AG08395 (cell line): ENCODE measurements around the gene AK2.
A peak's percentile ranks its signal among the peaks of the same experiment; 100 is the strongest.
"Not testable (repeated sequence)": the region's sequence is repeated elsewhere in the genome, so short reads cannot be mapped to it uniquely, and the experiment has no call there.

ENCODE experiments used
- DNase-seq: peaks from one replicate; pipeline ENCODE4 v3.0.0; 2012; ENCODE audit warnings: mixed read lengths, low spot score

Gene AK2

DNA sequence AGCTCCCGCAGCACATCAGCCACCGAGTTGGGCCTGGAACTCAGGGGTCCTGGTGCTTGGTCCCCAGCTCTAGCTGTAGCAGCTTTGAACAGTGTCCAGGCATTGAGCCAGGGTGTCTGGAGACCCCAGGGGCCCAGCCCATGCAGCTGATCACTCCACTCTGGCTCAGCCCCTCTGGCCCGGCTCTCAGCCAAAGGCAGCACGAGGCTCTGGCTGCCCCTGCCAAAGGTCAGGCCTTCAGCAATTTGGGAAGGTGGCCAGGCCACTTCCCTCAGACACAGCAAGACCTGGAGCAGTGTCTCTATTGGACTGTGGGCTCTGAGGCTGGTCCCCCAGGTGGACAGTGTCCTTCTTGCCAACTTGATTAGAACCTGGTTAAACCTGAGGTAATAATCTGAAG lies 37.7 kb downstream of the AK2 start:
- no peak for DNase-seq

DNA sequence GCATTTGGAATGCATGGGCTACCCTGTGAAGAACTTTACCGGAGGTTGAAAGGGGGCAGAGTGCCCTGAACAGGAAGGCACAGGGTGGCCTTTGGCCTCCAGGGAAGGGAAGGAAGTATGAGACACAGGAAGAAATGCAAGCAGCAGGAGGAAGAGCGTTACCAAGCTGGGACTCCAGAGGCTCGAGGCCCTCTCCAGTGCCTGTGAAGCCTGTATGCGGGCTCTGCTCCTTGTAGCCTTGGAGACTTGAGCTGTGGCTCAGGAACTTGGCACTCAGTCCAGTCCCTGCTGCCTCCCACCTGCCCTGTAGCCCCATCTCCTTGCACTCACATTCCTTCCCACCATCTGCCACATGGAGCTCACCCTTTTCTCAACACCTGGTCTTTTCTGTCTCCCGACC lies 38.6 kb downstream of the AK2 start:
- no peak for DNase-seq

DNA sequence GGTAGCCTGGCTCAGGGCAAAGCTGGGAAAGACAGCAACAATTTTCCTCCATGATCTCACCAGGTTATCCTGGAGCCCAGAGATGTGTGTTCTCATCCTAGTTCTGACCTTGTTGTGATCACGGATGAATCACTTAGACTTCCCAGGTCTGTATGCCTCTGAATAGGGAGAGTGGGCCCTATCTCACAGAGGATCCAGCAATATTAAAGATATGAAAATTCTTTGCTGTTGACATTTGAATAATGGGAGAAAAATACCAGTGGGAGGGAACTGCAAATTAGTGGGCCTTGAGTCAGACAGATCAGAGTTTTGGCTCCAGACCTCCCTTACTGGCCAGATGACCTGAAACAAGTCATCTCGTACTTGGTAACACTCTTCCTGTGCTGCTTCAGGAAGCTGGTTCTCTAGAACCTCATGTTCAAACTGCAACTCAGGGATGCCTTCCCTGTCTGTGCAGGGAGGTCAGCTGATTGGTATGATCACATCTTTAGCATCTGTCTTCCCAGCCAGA lies 39.2 kb downstream of the AK2 start:
- peak; percentile 64 for DNase-seq

DNA sequence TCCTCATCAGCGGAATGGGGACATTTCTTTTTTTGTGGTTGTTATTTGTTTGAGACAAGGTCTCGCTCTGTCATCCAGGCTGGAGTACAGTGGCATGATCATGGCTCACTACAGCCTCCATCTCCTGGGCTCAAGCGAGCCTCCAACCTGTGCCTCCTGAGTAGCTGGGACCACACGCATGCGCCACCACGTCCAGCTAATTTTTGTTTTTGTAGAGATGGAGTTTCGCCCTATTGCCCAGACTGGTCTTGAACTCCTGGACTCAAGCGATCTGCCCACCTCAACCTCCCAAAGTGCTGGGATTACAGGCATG lies 43.4 kb downstream of the AK2 start:
- not testable (repeated sequence) for DNase-seq

DNA sequence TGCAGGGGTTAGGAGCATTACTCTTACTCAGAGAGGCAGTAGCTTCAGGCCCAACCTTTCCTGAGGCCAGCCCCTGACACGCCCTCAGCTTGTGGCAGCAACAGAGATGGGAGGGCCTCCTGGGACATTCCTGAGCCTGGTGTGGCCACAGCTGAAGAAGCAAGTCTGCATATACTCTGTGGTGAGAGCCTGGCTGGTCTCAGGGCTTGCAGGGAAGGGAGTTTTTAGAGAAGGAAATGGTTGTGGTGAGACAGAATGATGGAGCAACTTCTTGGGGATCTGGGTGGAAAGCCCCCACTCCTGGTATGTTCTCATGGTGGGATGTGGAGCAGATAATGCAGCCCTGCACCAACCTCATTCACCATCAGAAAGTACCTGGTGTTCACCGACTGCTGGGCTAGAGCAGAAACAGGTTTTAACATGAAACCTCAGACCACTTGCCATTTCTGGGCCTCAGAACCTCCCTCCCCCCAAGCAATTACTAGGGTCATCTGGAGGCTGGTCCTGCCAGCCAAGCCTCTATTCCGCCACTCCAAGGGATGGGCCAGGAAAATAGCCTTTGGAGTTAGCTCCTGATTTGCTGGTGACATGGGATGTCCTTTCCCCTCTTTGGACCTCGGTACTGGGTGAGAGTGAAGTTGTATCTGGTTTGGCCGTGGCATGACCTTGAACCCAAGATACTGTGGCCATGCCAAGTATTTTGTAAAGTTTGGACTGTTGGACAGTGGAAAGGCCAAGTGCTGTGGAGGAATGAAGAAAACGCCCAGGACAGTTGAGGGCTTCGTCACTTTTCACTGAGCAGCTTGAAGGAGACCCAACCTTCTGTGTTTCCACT lies 44.0 kb downstream of the AK2 start:
- DNase-seq, result peak; percentile 95

DNA sequence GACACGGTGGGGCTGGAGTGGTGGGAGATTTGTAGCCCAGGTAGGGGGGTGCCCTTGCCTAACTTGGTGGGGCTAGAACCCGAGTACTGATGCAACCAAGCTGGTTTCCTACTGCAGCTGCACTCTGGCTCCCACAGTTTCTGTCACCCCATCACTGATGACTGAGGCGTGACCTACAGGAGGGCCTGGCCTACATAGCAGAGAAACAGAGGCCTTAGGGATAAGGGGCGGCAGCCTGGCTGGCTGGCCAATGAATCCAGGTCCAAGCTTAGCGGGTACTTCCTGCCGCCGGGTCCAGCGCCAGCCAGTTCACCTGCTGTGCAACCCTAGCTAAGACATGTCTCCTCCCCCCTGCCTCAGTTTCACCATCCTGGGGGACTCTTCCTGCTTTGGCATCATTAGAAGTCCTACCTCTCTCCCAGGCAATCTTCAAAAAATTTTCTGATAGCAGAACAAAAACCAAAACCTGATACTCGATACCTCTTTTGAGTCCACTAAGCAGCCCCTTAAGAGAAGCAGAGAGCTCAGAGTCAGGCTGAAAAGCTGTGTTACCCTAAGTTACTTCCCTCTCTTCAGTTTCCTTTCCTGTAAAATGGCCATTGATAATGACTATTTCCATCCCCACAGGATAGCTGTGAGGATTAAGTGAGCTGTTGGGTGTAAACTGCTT lies 44.7 kb downstream of the AK2 start:
- no peak for DNase-seq

DNA sequence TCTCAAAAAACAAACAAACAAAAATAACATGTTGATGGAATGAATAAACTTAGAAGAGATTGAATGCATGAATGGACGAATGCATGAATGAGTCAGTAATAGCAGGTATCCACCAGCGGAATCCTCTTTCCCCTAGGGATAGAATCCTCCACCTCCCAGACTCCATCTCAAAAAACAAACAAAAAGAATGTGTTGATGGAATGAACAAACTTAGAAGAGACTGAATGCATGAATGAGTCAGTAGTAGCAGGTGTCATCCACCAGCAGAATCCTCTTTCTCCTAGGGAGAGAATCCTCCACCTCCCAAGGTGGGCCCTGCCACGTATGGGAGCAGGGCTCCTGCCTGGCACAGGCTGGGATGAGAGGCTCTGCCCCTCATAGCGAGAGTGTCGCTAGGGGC lies 45.3 kb downstream of the AK2 start:
- no peak for DNase-seq

DNA sequence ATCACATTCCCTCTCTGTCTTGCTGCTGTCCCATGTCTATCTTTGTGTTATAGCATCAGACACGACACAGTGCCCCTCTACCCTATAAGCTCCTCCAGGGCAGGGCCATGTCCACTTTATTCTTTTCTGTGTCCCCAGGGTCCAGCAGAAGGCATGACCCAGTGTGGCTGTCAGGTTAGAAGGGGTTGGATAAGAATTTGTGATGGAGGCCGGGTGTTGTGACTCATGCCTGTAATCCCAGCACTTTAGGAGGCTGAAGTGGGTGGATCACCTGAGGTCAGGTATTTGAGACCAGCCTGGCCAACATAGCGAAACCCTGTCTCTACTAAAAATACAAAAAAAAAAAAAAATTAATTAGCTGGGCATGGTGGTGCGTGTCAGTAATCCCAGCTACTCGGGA lies 45.8 kb downstream of the AK2 start:
- DNase-seq, result no peak

DNA sequence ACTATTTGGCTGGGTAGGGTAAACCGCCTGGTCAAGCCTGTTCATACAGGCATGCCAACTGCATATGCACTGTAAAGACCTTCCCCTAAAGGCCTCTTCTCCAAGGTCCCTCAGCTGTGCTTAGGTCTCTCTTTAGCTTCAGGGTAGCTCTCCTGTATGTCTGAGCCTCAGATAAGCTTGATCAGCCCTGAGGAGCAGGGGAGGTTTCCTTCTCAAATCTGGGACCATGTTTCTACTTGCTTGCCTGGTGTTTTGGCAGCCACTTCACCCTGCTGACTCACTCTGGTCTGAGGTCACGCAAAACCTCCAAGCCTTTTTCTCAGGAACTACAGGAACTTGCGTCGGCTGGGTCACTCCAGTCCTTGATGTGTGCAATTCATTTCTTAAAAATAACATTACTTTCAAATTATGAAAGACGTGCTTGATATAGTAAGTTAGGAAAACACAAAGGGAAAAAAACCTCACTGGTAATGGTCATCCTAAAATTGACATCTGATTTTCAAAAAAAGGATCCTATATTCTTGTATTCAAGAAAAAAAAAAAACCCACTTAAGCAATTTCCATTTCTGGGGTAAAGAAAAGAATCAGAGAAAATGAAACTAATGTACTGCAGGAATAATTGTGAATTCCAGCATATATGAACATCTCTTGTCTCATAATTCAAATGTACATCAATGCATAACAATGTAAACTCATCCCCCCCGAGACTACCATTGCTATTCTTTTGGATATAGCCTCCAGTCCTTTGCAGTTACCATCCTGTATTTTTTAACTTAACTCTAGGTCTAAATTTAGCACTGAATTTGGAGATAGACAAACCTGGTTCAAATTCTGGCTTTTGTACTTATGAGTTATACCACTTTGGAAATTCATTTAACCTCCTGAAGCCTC lies 47.3 kb downstream of the AK2 start:
- peak; percentile 85 for DNase-seq

DNA sequence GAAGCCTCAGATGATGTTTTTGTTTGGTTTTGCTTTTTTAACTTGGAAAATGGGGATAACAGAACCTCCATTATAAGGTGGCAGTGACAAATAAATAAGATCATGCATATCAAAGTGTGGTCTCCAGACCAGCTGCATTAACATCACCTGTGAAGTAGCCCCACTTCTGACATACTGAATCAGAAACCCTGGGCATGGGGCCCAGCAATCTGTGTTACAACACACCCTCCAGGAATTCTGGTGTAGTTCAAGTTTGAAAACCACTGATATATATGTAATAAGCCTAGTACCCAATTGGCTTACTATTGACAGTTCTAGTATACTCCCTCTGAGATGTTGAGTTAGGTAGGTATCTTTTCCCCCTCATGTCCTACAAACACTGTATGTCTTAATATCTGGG lies 48.0 kb downstream of the AK2 start:
- DNase-seq, result no peak

DNA sequence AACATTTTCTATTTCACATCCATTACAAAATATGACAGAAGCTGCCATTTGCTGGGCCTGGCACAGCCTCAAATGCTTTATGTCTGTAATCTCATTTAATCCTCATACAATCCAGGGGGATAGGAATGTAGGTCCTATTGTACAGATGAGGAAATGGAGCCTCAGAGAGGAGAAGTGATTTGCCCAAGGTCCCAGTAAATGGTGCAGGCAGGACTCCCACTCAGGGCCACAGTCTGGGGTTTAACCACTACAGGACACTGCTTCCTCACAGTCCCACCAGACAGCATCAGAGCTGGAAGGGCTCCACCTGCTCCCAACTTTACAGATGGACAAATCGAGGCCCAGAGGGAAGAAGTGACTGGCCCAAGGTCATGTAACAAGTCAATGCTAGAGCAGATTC lies 51.5 kb downstream of the AK2 start:
- no peak for DNase-seq

DNA sequence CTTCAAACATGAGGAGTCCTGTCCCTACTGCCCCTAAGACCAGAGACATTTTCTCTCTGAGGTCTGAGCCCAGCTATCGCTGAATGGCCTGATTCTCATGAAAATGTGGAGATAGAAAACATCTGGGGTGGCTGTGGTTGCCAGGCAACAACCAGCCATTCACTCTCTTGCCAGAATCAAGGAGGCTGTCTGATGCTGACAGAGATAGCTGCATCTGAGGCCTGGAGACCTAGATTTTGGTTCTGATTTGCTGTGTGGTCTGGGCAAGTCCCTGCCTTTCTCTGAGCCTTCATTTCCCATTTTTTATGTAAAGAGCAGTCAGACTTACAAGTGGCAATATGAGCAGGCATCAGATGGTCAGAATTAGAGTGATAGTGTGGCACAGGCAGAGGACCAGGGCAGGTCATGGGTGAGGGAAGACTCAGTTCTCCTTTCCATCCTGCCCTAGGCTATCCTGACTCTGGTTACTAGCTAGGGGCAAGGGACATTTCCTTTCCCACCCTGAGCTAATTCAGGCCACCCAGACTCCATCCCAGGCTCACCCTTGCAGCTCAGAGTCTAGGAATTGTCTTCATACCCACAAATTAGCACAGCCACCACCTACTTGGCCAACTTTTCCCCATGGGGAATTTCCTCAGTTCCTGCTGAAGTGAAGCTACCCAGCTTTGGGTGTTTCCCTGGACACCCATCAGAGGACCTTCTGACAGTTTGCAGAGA lies 52.1 kb downstream of the AK2 start:
- DNase-seq, result peak; percentile 85

DNA sequence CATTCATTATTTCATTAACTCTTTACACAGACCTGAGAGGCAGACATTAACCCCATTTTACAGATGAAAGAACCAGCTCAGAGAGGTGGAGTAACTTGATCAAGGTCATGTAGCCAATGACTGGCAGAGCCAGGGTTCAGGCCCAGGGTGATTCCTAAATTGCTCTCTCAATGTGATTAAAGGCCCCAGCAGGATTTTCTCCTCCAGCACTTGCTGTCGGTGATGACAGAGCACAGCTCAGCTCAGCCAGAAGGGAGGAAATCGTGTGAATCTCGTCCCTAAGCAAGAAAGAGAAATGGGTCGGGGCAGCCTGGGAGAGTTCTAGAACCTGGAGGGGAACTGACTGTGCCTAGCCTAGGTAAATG lies 52.6 kb downstream of the AK2 start:
- no peak for DNase-seq

DNA sequence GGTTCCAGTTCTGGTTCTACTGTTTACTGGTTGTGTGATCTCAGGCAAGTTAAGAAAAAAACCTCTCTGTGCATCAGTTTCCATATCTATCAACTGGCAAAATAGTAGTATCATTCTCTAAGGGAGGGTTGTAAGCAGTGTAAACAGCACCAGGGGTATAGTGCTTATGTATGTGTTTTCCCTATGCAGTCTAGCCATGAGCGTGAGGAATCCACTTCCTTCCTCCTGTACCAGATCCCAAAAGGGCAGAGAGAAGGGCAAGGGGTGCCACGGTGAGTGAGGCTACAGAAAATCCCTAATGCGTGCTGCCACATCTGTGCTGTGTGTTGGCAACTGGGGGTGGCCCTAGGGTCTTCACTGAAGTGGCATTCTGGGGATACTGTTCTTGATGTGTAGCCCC lies 53.7 kb downstream of the AK2 start:
- DNase-seq, result no peak

DNA sequence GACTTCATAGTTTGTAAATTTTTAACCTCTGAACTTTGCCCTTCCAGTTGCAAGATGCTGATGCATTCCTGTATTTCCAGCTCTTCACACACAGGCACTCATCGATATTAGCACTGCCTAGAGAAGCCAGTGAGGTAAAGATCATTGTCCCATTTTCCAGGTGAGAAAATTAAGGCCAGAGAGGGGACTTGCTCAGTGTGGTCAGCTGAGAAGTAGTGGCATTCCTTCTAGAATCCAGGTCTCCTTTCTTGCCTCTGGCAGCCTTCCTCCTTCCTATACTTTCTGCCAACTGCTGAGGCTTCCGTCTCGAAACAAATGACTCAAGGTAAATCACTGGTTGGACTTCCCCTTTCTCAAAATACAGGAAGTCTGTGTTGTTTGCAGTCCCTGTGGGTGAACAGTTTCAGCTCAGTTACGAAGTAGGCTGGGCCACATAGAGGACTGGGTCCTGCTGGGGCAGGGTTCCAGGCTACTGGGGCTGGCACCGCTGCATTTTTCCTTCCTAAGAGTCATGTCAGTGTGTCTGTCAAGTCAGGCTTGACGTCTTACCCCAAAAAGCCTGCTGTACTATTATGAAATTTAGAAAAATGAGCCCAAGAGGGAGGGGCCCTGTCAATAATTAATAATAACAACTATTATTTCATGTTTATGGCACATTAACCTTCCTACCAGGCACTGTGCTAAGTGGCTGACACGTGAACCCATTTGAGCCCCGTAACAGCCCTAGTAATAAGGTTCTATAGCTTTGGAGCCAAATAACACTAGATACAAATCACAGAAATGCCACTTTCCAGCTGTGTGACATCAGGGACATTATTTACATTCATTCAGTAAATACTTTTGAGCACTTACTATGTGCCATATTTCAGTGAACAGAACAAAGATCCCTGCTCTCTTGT lies 55.4 kb downstream of the AK2 start:
- DNase-seq, result peak; percentile 56

DNA sequence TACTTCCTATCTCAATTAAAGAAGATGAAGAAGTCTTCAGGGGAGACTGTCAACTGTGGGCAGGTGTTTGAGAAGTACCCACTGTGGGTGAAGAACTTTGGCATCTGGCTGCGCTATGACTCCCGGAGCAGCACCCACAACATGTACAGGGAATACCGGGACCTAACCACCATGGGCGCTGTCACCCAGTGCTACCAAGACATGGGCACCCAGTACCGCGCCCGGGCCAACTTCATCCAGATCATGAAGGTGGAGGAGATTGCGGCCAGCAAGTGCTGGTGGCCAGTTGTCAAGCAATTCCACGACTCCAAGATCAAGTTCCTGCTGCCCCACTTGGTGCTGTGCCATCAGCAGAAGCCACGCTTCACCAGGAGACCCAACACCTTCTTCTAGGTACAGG lies 56.6 kb downstream of the AK2 start:
- DNase-seq, result no peak

DNA sequence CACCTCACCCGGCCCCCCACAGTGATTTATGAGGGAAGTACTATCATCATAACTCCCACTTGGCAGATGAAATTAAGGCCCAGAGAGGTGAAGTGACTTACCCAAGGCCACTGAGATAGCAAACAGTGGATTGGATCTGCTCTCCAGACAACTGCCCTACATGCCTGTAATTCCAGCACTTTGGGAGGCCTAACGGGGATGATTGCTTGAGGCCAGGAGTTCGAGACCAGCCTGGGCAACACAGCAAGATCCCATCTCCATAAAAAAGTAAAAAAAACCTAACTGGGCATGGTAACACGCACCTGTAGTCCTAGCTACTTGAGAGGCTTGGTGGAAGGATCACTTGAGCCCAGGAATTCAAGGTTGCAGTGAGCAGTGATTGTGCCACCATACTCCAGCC lies 57.8 kb downstream of the AK2 start:
- no peak for DNase-seq

DNA sequence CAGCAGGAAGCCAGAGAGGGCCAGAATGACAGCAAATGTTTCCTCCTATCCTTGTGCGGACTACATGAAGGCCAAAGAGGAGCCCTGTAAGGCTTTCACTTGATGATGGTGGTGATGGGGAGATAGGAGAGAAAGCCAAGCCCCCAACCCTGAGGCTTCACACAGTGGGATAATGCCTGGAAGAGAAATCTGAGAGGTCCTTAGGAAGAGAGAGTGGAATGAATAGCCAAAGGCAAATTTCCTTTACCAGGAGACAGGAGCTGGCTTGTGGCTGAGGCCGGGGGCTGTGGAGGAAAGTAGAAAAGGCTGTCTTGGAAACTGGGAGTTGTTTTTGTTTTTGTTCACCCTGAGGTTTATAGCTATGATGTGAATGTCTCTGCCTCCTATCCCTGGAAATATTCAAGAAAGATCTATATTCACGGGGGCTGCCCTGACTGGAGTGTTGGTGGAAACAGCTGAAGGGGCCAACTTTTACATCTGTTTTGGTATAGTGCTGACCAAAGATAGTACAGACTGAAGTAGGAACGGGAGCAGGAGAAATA lies 59.1 kb downstream of the AK2 start:
- no peak for DNase-seq

DNA sequence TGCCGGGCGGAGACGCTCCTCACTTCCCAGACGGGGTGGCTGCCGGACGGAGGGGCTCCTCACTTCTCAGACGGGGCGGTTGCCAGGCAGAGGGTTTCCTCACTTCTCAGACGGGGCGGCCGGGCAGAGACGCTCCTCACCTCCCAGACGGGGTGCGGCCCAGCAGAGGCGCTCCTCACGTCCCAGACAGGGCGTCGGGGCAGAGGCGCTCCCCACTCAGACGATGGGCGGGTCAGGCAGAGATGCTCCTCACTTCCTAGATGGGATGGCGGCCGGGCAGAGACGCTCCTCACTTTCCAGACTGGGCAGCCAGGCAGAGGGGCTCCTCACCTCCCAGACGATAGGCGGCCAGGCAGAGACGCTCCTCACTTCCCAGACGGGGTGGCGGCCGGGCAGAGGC lies 61.6 kb downstream of the AK2 start:
- not testable (repeated sequence) for DNase-seq

DNA sequence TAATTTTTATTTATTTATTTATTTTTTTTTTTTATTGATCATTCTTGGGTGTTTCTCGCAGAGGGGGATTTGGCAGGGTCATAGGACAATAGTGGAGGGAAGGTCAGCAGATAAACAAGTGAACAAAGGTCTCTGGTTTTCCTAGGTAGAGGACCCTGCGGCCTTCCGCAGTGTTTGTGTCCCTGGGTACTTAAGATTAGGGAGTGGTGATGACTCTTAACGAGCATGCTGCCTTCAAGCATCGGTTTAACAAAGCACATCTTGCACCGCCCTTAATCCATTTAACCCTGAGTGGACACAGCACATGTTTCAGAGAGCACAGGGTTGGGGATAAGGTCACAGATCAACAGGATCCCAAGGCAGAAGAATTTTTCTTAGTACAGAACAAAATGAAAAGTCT lies 63.2 kb downstream of the AK2 start:
- DNase-seq, result not testable (repeated sequence)
